ENCODE measurements around the gene FIGN. TPM values are rescaled to one million over a fixed set of nuclear protein-coding genes. Genes with fewer than 3 reads are reported as not detected.

Gene FIGN
- total and polyA plus RNA-seq, 2 of the 8 experiments (the other 6 are each of a cell fraction or from before 2014, with no cell fraction given), result 5.0 to 22.8 TPM

DNA sequence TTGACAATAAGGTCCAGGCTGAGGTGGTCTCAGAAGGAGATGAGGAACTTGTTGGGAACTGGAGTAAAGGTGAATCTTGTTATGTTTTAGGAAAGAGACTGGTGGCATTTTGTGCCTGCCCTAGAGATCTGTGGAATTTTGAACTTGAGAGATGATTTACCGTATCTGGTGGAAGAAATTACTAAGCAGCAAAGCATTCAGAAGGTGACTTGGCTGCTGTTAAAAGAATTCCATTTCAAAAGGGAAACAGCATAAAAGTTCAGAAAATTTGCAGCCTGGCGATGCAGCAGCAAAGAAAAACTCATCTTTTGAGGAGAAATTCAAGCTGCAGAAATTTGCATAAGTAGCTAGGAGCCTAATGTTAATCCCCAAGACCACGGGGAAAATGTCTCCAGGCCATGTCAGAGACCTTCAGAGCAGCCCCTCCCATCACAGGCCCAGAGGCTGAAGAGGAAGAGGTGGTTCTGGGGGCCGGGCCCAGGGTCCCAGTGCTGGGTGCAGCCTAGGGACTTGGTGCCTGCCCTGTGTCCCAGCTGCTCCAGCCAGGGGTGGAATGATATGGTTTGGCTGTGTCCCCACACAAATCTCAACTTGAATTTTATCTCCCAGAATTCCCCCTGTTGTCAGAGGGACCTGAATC is 73.5 kb downstream of the FIGN start (continued):
- TF ChIP-seq CHD1 (IDR thresholded peaks at IDR 0.05; ENCODE audit: low read depth, low read length) (no peak), RXRA (IDR thresholded peaks at IDR 0.05; ENCODE audit: insufficient read depth, low read depth, low read length) (no peak)

Data from H1 (cell line).